Gastrocnemius medialis (tissue), 4 donors: ENCODE results near the gene OGFRL1. TPM values are rescaled to one million over a fixed set of nuclear protein-coding genes. Genes with fewer than 3 reads are reported as not detected.

ENCODE experiments used
- ATAC-seq, 2 donors: fragments of 150-250 bp; one replicate each; pipeline ENCODE4 v1.9.1; 2016
- DNase-seq, 2 donors: peaks; one replicate each; pipeline ENCODE4 v3.0.0-alpha.2; 2019
- H3K27ac ChIP-seq, 4 donors: fragments of 200-600 bp; sonication (generic); 1 replicate in 1 of 4; 2 replicates in 3 of 4; pipeline ENCODE4 v1.5.1; 2016 to 2018; ENCODE audit warnings: mild to moderate bottlenecking in 2 of 4, moderate library complexity in 1 of 4
- H3K27me3 ChIP-seq, 3 donors: fragments of 200-600 bp; sonication (generic) in 2 of 3; 1 replicate in 1 of 3; 2 replicates in 2 of 3; pipeline versions ENCODE4 v1.5.1 to v1.6.0; 2016 to 2019; ENCODE audit warnings: mild to moderate bottlenecking in 1 of 3, moderate library complexity in 1 of 3
- H3K36me3 ChIP-seq, 2 donors: fragments of 200-600 bp; sonication (generic) in 1 of 2; one replicate each; pipeline ENCODE4 v1.5.1; 2017 to 2018
- H3K4me1 ChIP-seq, 2 donors: fragments of 200-600 bp; sonication (generic) in 1 of 2; one replicate each; pipeline ENCODE4 v1.5.1; 2016 to 2017; ENCODE audit warnings: mild to moderate bottlenecking in 2 of 2
- H3K4me3 ChIP-seq, 4 donors: fragments of 200-600 bp; sonication (generic) in 3 of 4; 1 replicate in 1 of 4; 2 replicates in 3 of 4; pipeline ENCODE4 v1.5.1; 2016 to 2019; ENCODE audit warnings: mild to moderate bottlenecking in 2 of 4
- H3K9me3 ChIP-seq, 3 donors: fragments of 200-600 bp; sonication (generic) in 2 of 3; 1 replicate in 1 of 3; 2 replicates in 2 of 3; pipeline ENCODE4 v1.5.1; 2016 to 2019
- CTCF ChIP-seq, 5 experiments: fragments of 450-650 bp in 3 of 5; fragments of 200-600 bp in 2 of 5; sonication (generic) in 2 of 5; IDR thresholded peaks in 4 of 5; conservative IDR thresholded peaks in 1 of 5; 1 replicate in 4 of 5; 2 replicates in 1 of 5; pipeline ENCODE4 v1.5.1; 2016 to 2019; ENCODE audit warnings: antibody characterized with exemption in 5 of 5, mild to moderate bottlenecking in 3 of 5, moderate library complexity in 3 of 5
- POLR2A ChIP-seq, 2 donors: fragments of 450-650 bp; IDR thresholded peaks; one replicate each; pipeline ENCODE4 v1.6.1; 2017; ENCODE audit warnings: antibody characterized with exemption in 2 of 2, mild to moderate bottlenecking in 2 of 2, moderate library complexity in 2 of 2
- in situ Hi-C, 4 donors: fragments of 200-750 bp; cut with MboI; loops; one replicate each; pipeline versions ENCODE4 v1.15.0 to v1.8.0; 2017; ENCODE audit warnings: low sequenced_read_pairs in 4 of 4
- intact Hi-C: fragments of 100-400 bp; cut with DNase I; formaldehyde crosslinking; loops from one replicate; pipeline ENCODE4 v1.15.1; 2023; ENCODE audit warnings: low total_unique reads
- total RNA-seq, 4 donors: library from RNA; depleted of rRNA; stranded (reverse); fragments of >200 nt; gene quantifications; one replicate each; pipeline versions ENCODE4 v1.1.0 to v1.2.3, GENCODE V29; 2016

OGFRL1 gene
- total RNA-seq, 4 donors from 2014 or later, result 4.6 to 18.0 (median 6.8) TPM

- no peak for TF ChIP-seq CTCF (IDR thresholded peaks at IDR 0.05 in 4 of 5, conservative IDR thresholded peaks at IDR 0.05 in 1 of 5)
- no peak for TF ChIP-seq POLR2A (IDR thresholded peaks at IDR 0.05)
- Histone ChIP-seq H3K9me3 (no peaks in the 10 kb centered on the region), H3K27ac (peak overlapping the region in 3 of 4 donors; percentile 4 to 51 (median 39)), H3K4me1 (peaks cover 9 to 18% of the 10 kb centered on the region in 2 donors), H3K36me3 (no peaks in the 10 kb centered on the region), H3K4me3 (no peak overlapping the region), H3K27me3 (no peaks in the 10 kb centered on the region)
- intact Hi-C loops, result no loop called here
- ATAC-seq (no peak), DNase-seq (no peak)
- in situ Hi-C loops, result loop anchor here in 1 of 4 donors (5.0 kb wide), 1 partner anchor 164 kb away; no protein-coding TSS in a partner anchor
These were observed 62.6 kb downstream of the OGFRL1 start for GRCh38 chr6:71351190-71351589.
